HG03196 (cell line): ENCODE measurements around the gene LIMCH1.
"Not testable (repeated sequence)": the region's sequence is repeated elsewhere in the genome, so short reads cannot be mapped to it uniquely, and the experiment has no call there.

ENCODE experiments used
- ATAC-seq: cut with Tn5 transposase; IDR thresholded peaks from one replicate; pipeline ENCODE4 v1.9.1; 2021; ENCODE audit not compliant: unreplicated experiment

LIMCH1 gene

DNA sequence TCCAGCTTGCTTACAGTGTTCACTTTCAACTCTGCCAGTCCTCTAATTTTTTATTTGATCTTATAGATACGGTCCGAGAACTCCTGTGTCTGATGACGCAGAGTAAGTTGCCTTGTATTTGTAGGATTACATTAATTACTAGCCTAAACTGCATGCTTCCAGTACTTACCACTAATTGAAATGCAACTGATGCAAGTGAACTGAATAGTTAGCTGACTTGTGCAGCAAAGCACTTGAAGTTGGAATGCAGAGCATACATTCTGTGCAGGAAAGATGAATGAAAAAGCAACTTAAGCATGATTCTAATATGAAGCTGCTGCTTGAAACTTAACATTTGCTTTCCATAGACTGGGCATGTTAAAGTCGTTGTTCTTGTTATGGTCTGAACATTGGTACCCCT, 100.9 kb downstream of the LIMCH1 start:
- ATAC-seq: no peak

GRCh38 chr4:41639291-41639690, 101.3 kb downstream of the LIMCH1 start:
- no peak for ATAC-seq

GRCh38 chr4:41640906-41641305, 102.9 kb downstream of the LIMCH1 start:
- ATAC-seq: no peak

DNA sequence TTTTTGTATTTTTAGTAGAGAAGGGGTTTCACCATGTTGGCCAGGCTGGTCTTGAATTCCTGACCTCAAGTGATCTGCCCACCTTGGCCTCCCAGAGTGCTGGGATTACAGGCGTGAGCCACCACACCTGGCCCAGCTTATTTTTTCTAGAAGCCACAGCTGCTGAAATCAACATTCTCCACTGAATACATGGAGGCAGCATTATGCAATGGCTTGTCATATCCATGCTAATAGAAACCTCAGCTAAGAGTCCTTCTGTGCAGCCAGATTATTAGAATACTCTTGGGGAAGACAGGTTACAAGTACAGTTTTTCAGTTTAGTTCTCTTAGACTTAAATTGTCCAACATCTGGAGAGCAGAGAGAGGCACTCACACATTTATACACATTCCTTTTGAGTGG, 104.8 kb downstream of the LIMCH1 start:
- ATAC-seq: not testable (repeated sequence)

- ATAC-seq: no peak
These were observed 105.4 kb downstream of the LIMCH1 start for GRCh38 chr4:41643331-41643730.

- no peak for ATAC-seq
These were observed 106.4 kb downstream of the LIMCH1 start for GRCh38 chr4:41644288-41644914.

GRCh38 chr4:41644915-41645295, 106.9 kb downstream of the LIMCH1 start:
- ATAC-seq: no peak

GRCh38 chr4:41645728-41646390, 107.9 kb downstream of the LIMCH1 start:
- ATAC-seq: no peak

DNA sequence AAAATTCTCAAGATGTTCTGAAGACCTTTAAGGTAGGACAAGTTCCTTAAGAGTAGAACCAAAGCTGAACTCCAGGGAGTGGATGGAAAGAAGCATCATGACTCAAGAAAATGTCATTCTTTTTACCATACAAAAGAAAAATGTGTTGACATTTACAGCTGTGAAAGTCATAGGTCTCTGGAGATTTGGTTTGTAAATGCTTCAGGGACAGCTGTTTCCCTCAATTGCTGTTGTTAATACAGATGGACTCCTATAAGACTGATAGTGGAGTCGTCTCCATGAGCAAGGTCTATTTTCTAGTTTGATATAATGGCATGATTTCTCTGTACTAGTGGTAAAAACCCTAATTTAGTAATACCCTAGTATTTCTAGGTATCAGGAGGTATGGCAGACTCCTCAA, 108.9 kb downstream of the LIMCH1 start:
- ATAC-seq: no peak

GRCh38 chr4:41647383-41647782, 109.4 kb downstream of the LIMCH1 start:
- ATAC-seq: no peak

DNA sequence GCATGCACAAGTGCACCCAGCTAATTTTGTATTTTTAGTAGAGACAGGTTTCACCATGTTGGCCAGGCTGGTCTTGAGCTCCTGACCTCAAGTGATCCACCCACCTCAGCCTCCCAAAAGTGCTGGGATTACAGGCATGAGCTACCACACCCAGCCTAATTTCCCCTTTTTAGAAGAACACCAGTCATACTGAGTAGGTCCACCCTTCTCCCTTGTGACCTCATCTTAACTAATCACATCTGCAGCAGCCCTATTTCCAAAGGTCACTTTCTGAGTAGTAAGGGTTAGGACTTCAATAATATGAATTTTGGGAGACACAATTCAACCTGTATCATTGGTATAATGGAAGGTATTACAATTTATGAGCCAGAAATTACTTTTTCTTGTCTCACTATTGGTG, 113.2 kb downstream of the LIMCH1 start:
- ATAC-seq: not testable (repeated sequence)

DNA sequence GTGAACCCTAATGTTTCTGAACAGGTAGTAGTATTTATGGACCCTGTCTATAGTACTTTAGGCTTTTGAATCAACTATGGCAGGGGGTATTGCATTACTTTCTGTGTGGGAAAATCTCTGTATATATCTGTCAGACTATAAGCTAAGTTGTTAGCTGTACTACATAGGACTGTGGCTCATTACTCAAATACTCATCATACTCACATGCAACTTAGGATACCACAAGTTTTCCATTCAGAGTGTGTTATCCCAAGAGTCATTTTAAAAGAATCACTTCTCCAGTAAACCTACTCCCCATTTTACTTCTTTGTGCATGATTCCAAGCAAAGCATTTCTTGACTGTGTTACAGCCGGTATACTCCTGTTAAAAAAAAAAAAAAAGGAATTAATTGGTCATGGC, 115.0 kb downstream of the LIMCH1 start:
- no peak for ATAC-seq

DNA sequence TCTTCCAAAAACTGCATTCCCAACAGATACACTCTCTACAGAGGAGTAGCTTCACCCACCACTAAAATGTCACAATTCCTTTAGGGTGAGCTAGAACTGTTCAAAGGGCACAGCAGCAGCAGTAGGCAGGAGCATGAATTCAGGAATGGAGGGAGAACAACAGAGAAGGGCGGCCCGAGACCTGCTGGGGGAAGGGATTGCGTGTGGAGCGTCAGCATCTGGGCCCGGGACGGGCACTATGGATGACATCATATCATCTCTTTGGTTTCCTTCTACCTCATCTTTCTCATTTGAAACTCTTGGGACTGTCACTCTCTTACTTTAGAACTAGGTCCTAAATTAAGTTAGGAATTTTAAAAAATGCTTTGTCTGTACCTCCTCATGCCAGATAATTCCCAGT, 115.6 kb downstream of the LIMCH1 start:
- no peak for ATAC-seq

DNA sequence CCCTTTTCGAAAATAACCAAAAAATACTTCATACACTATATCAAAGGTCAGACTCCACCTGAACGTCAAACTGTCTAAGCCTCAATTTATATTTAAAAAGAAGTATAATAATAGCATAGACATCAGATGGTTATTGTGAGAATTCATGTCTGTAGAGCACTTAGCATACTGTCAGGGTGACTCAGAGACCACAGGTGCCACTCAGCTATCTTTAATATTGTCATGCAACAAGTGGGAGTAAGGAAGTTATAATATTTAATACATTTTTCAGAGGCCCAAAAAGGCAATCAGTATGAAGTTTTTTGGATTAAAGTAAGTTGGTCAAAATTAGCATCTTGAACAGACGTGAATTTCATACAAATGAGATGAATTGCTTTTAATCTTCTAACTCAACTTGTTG, 117.2 kb downstream of the LIMCH1 start:
- no peak for ATAC-seq

DNA sequence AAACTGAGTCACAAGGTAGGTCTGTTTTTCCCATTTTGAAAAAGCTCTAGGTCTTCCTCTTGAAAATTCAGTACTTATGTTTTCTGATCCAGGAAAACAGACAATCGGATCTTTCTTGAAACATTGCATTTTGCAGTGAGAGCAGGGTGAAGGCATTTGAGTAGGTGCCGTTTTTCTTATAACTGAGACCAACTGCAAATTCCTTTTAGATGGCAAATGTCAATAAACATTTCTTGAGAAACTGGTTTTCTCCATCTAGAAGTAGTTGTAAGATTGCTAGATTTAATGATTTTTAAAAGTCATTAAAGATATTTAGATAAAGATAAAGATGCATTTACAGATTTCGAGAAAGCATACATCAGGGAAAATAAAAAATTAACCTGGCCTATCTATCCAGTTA, 118.1 kb downstream of the LIMCH1 start:
- ATAC-seq: no peak

DNA sequence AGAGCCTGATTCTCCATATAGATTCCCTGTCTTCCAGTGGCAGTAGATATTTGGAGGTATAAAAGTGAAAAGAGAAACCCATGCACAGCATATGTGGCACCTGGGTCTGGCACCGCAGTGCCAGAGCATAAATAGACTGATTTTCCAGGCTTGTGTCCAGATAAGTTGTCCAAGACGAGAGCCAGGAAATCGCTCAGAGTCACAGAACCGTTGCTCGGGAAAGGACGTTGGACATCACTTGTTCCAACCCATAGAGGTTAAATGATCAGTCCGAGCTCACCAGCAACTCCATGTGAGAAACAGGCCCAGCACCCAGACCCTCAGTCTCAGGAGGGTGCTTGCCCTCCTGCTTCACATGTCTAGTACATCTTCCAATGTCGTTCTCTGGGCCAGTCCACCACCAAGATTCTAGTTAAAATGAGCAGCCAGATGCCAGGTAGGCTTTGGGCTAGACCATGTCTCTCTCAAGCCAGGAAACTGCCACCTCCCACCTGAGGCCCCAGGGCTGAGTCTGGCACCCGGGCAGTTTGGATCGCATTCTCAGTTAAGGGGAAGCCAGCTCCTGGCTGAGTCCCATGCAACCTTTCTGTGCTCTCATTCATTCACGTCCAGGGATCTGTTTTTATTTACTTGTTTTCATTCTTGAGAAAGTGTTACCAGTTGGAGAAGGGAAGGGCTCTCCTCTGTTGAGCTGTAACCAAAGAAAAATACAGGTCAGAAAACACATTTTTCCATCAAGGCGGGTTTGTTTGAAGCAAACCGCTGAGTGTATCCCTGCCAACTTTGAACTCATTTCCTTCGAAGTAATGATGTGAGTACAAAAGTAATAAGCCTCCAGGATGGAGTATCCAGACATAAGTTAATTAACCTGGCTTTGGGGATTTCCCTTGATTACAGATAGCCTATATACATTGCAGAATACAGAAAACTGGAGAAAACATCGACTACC, 118.9 kb downstream of the LIMCH1 start:
- no peak for ATAC-seq

- ATAC-seq: no peak
These were observed 119.6 kb downstream of the LIMCH1 start for GRCh38 chr4:41657561-41657960.

- no peak for ATAC-seq
These were observed 120.2 kb downstream of the LIMCH1 start for GRCh38 chr4:41658163-41658562.

GRCh38 chr4:41660352-41660751, 122.4 kb downstream of the LIMCH1 start:
- ATAC-seq: no peak

- no peak for ATAC-seq
These were observed 123.6 kb downstream of the LIMCH1 start for GRCh38 chr4:41661442-41662076.

GRCh38 chr4:41665636-41666207, 127.8 kb downstream of the LIMCH1 start:
- ATAC-seq: no peak
